HG02981 (cell line): ENCODE results near the gene LEMD1.
"Not testable (repeated sequence)": the region's sequence is repeated elsewhere in the genome, so short reads cannot be mapped to it uniquely, and the experiment has no call there.

ENCODE experiments used
- ATAC-seq: cut with Tn5 transposase; IDR thresholded peaks from one replicate; pipeline ENCODE4 v1.9.1; 2021; ENCODE audit warnings: mild to moderate bottlenecking, moderate library complexity; ENCODE audit not compliant: unreplicated experiment

LEMD1 gene

GRCh38 chr1:205447457-205448341, 25.8 kb upstream of the LEMD1 start:
- ATAC-seq: no peak

- no peak for ATAC-seq
Observed at GRCh38 chr1:205446828-205447227, 25.0 kb upstream of the LEMD1 start.

- ATAC-seq: no peak
Observed at GRCh38 chr1:205445646-205445935, 23.7 kb upstream of the LEMD1 start.

GRCh38 chr1:205444931-205445645, 23.2 kb upstream of the LEMD1 start:
- ATAC-seq: no peak

GRCh38 chr1:205444300-205444930, 22.6 kb upstream of the LEMD1 start:
- no peak for ATAC-seq

- no peak for ATAC-seq
Observed at GRCh38 chr1:205443585-205444299, 21.9 kb upstream of the LEMD1 start.

DNA sequence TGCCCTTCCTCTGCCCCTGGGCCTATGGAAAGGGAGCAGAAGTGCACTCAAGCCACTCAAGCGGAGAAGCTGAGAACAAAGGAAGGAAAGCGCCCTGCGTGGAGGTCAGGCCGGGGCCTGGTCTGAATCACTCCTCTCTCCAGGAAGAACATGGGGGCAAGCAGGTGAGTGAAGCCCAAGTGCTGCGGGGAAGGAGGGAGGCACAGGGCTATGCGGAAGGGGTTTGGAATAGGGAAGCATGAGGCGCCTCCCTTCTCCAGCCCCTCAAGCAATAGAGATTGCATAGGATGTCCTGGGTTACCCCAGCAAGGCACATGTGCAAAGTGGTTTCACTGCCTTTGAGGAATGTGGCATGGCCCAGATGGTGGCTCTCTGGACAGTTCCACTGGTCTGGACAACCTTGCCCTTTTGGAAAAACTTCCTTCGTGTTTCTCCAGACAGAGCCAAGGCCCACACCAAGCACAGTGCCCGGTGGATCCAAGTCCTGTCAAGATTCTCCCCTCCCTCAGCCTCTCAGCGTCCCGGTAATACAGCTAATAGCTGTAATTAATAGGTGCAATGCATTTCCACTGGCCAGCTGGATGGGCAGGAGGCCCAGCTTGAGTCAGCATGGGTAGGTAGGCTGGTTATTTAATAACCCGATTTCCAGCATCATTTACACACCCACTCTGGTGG, 20.3 kb upstream of the LEMD1 start:
- no peak for ATAC-seq

DNA sequence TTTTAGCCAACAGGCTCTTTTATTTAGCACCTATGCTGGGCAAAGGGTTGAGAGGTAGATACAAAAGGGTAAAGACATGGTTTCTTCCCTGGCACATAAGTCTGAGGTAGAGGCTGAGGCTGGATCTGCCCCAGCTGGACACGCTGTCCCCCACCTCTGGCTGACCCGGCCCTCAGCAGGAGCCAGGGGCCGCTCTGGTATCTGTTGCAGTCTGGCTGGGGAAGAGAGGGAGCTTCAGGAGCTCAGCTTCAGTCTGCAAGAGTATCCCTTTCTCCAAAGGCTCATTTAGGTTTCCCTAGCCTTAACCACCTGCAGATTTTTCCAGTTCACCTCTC, 19.8 kb upstream of the LEMD1 start:
- ATAC-seq: no peak

GRCh38 chr1:205441318-205441633, 19.4 kb upstream of the LEMD1 start:
- ATAC-seq: no peak

DNA sequence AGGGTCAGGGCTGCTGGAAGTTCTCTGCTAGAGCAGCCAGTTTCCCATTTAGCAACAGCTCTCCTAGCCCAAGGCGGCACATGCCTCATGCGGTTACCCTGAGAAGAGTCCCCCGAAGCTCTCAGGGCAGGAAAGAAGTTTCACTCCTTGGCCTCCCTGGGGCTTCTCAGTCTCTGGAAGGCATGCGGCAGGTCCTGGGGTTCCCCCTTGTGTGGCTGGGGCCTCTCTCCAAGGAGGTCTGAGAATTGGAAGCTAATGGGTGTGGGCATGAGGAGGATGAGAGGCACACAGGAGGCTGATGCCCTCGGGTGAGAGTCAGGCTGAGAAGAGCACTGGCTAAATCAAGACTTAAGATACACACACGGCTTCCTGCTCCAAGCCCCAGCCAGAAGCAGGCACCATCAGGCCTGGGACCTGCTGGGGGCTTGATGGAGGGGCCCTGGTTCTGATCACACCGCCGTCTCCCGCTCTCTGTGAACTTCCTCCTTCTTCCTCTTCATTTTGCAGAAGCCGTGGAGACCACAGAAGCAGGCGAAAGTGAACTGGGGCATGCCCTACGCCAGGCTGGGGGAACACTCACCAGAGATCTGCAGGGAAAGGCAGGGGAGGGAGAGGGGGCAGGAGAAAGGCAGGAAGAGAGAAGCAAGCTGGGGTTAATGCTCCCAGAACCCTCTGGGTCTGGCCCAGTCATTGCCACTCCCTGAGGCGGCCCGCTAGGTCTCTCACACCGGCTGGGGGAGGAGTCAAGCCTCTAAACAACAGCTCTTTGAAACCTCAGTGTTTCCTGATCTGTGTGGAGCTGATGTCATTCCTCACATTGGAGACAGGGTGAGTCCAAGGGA, 18.8 kb upstream of the LEMD1 start:
- ATAC-seq: peak; percentile 67

- no peak for ATAC-seq
Observed at GRCh38 chr1:205440121-205440475, 18.2 kb upstream of the LEMD1 start.

DNA sequence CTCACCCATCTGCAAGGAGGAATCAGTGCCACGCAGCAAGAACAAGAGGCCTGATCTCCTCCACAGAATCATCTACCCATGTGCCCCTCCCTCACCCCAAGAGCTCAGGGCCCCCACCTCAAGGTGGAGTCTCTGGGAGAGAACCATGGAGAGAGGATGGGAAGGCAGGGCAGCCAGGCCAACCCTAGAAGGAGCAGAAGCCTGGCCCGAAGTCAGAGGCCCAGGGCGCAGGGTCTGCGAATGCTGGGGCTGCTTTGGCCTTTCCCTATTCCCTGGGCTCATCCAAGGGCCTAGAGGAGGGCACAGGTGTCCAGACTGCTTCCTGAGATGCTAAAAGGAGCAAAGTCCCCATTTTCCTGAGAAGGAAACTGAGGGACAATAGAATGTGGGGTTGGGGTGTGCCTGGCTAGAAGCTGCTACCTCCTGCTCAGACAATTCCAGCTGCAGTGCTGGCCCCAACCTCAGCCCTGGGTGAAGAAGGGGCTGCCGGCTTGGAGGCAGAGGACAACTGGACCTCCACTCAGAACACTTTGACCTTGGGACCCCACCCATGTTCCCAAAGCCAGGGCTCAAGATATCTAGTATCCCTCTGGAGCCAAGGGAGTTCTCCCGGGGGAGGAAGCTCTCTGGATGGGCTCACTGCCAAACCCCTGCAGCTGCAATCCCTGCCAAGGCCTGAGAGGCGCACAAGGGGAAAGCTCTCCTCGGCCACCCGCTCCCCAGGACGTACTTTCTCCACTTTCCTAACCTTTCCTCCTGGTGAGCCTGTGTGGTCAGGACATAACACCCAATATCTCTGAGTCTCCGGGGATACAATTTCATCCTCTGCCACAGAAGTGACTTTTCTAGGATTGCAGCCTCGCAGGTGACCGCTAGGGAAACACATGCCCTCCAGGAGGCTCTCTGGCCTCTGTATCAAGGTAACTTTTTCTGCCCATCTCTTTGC, 16.6 kb upstream of the LEMD1 start:
- no peak for ATAC-seq

- no peak for ATAC-seq
Observed at GRCh38 chr1:205437570-205437969, 15.7 kb upstream of the LEMD1 start.

DNA sequence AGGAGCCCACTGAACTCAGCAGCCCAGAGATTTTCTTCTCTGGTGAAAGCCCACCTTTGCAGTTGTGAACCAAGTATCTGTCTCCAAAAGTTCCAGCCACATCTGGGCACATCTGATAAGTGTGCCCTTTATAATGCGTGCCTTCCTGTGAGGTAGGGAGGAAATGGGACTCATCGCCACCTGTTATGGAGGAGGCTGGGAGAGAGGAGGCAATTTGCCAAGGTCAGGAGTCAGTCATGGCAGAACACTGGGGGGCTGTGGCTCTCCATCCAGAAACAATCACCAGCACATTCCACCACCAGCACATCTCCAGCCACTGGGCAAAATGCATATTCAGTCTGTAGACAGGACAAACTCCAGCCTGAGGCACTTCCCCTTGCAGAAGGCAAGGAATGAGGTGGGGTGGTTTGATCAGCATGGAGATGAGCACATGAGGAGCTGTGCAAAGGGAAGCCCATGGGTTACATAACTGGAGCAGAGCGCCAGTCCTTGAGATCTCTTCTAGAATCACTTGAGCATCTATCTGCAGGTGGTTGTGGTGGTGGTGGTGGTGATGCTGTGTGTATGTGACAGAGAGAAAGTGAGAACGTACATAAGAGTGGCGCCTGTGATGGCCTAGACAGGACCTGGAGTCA, 15.0 kb upstream of the LEMD1 start:
- ATAC-seq: no peak

DNA sequence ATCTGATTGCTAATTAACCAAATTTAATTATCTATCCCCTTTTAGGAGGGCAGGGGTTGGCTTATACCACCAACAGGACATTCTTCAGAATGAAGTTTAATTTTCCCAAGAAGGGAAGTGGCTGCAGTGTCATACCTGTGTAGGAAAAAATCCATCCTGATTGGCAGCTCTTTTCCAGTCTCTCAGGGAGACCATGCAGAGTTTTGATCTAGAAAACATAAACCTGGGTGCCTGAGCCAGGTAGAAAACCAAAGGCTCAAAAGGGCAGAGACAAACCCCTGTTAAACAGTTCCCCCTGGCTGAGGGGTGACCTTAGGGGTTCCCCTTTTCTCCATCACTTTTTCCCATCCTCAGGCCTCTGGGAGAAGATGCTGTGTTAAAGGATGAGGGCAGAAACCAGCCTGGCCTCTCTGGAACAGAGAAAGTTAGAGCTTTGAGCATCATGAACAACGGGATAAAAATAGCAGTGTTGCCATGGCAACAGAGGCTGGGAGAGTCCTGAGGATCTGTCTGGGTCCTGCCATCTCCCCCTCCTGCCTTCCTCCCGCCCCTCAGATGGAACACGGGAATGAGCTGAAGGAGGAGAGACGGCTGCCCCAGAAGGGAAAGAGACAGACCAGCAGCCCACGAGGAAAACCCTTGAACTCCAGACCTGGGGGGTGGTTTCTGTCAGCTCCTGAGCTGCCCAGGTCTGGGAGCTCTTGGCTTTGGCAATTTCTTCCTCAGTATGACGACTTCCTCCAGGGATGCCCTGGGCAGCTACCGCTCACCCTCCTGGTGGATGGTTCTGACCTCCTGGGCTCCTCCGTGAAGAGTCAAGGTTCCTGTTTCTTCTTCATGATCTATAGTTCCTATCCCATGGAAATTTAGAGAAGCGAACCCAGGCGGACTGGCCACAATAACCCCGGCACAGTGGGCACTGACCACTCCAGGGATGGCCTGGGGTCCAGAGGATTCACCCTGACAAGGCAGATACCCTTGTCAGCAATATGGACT, 14.0 kb upstream of the LEMD1 start:
- no peak for ATAC-seq

GRCh38 chr1:205434738-205435137, 12.9 kb upstream of the LEMD1 start:
- ATAC-seq: no peak

GRCh38 chr1:205432692-205433091, 10.8 kb upstream of the LEMD1 start:
- not testable (repeated sequence) for ATAC-seq
